Left ventricle myocardium superior (tissue), 1 donor: ENCODE measurements around the gene TICAM1. TPM values are rescaled to one million over a fixed set of nuclear protein-coding genes. Genes with fewer than 3 reads are reported as not detected.
"Not testable (repeated sequence)": the region's sequence is repeated elsewhere in the genome, so short reads cannot be mapped to it uniquely, and the experiment has no call there.

Source experiments
- ATAC-seq: fragments of 200-7000 bp; cut with Tn5 transposase; one replicate; pipeline ENCODE4 v1.9.1; 2020; ENCODE audit warnings: mild to moderate bottlenecking, moderate library complexity
- DNase-seq: peaks from one replicate; pipeline ENCODE4 v3.0.0-alpha.2; 2020
- intact Hi-C: fragments of 100-400 bp; cut with micrococcal nuclease; formaldehyde crosslinking; loops from one replicate; pipeline ENCODE4 v1.11.0; 2022
- total RNA-seq: library from RNA; stranded (reverse); fragmentation: NEBNext Ultra II Directional; extraction: Animal tissue kit (Norgen Biotek cat#: 25700); gene quantifications from one replicate; pipeline ENCODE4 v1.2.1, GENCODE V29; 2021
- donor health status: DM: no; HTN: yes; CAD: no; lungs with severe emphysema.

TICAM1 gene
- total RNA-seq, 1 donor from 2014 or later, result 6.2 TPM

DNA sequence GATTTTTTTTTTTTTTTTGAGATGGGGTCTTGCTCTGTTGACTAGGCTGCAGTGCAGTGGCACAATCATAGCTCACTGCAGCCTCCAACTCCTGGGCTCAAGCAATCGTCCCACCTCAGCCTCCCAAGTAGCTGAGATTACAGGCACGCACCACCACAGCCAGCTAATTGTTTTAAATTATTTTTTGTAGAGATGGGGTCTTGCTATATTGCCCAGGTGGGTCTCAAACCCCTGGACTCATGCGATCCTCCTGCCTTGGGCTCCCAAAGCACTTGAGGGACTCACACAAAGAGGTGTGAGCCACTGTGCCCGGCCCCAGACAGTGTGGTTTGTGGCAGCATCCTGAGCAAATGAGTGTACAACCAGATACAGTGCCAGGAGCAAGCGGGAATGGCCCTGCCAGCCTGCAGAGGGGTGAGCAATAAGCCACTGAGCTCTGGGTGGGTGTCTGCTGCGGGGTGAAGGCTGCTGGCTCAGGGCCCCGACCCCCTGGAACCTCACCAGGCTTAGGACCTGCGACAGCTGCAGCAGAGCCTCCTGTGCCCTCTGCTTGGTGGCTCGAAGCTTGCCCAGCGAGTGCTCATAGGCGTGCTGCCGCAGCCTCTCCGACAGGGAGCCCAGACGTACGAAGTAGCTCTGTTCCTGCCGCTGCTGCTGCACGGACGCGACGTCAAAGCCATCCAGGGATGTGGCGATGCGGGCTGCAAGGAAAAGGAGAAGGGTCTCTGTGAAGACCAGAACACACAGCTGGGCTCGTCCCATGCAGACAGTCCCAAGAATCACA, 15.9 kb upstream of the TICAM1 start:
- no peak for DNase-seq
- intact Hi-C loops, result no loop called here
- no peak for ATAC-seq

DNA sequence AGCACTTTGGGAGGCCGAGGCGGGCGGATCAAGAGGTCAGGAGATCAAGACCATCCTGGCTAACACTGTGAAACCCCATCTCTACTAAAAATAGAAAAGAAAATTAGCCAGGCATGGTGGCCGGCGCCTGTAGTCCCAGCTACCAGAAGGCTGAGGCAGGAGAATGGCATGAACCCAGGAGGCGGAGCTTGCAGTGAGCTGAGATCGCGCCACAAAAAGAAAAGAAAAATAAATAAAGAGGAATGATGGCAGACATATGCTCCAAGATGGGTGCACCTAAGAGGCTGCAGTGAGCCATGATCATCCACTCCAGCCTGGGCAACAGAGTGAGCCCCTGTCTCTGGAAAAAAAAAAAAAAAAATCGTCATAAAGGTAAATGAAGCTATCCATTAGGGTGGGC, 14.5 kb upstream of the TICAM1 start:
- ATAC-seq, result peak; percentile 42
- peak; percentile 47 for DNase-seq
- intact Hi-C loops, result not testable (repeated sequence)

DNA sequence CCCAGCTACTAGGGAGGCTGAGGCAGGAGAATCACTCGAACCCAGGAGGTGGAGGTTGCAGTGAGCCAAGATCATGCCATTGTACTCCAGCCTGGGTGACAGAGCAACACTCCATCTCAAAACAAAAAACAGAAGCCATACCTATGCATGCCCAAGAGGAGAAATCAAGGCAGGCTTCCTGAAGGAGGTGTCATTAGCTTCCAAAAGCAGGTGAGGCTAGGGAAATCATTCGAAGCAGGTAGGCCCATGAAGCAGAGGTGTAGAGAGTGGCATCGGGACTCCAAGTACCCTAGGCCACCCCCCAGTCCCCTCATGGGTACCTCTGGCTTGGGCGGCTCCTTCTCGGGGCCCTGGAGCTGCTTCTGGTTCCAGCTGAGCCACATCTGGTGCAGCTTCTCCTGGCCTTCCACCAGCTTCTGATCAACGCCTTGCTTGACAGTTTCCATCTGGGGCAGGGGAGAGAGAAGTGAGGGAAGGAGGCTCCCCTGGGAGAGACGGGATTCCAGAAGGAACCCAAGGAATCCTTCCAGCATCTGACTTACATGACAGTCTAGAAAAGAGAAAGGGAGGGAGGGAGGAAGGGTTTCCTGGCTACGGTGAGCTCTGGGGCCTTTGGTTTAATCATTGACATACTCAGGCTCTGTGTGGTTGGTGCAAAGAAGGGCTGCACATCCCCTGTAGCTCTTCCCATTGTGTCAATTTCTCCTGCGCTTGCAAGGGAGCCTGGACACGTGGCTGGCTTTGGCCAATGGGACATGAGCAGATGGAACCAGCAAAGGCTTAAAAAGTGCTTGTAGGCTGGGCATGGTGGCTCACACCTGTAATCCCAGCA, 13.1 kb upstream of the TICAM1 start:
- DNase-seq, result peak; percentile 75
- peak; percentile 83 for ATAC-seq
- intact Hi-C loops, result no loop called here

DNA sequence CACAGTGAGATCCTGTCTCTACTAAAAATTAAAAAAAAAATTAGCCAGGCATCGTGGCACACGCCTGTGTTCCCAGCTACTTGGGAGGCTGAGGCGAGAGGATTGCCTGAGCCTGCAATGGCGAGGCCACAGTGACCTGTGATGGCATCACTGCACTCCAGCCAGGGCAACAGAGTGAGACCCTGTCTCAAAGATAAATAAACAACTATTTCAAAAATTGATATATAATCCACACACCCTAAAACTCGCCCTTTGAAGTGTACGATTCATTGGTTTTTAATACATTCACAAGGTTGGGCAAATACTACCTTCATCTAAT, 12.1 kb upstream of the TICAM1 start:
- ATAC-seq (no peak), DNase-seq (no peak)
- intact Hi-C loops, result no loop called here

DNA sequence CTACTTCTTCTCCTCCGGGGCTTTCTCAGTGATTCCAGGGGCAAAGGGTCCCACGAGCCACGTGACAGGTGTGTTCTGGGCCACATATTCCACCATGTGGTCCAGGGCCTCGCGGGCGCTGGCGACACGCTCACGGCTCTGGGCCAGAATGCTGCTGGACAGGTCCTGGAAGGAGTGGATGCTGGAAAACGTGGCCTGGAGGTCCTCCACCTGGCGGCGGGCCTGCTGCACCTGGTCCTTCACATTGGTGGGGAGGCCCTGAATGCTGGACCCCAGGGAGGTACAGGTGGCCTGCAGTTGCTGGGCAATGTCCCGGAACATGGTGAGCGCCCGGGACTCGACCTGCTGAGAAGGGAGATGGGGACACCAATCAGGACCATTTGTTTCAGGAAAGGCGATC, 7.7 kb upstream of the TICAM1 start:
- ATAC-seq, result no peak
- intact Hi-C loops, result no loop called here
- DNase-seq, result no peak

DNA sequence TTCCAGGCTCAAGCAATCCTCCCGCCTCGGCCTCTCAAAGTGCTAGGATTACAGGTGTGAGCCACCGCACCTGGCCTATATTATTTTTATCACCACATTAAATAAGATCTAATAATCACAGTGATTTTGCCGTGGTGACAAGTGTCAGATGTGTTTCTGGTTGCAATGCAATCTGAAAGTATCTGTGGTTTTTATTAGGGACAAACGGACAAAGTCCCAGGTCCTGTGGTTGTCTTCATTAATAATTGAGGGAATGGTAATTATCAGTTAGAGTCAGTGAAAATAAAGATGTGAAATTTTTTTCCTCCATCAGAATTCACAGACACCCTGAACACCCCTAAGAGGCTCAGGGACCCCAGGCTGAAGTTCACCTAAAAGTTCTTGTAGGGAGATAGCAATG, 1.3 kb upstream of the TICAM1 start:
- no peak for ATAC-seq
- no peak for DNase-seq

DNA sequence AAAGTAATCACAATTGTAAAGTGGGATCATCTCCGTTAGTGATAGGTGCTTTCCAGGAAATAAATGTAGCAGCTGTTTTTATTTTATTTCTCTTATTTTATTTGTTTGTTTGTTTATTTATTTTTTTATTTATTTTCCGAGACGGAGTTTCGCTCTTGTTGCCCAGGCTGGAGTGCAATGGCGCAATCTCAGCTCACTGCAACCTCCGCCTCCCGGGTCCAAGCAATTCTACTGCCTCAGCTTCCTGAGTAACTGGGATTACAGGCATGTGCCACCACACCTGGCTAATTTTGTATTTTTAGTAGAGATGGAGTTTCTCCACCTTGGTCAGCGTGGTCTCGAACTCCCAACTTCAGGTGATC, 448 bp upstream of the TICAM1 start:
- intact Hi-C loops, DNase-seq: not testable (repeated sequence)
- peak; percentile 39 for ATAC-seq

More for the DNA sequence above, 1.3 kb upstream of the TICAM1 start:
- intact Hi-C loops, result no loop called here

DNA sequence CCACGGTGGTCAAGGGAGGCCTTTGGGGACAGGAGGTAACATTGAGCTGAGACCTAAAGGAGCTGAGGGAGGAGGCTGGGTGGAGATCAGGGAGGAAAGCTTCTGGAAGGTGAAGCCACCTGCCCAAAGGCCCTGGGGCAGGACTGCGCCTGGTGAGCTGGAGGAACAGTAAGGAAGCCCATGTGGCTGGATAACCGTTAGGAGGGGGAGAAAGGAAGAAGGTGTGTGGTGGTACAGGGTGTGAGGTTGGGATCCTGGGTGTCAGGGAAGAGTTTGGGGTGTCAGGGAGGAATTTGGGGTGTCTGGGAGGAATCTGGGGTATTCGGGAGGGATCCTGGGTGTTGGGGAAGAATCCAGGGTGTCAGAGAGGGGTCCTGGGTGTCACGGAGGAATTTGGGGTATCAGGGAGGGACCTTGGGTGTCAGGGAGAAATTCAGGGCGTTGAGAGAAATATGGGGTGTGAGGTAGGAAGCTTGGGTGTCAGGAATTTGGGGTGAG, 695 bp downstream of the TICAM1 start:
- intact Hi-C loops, result no loop called here
- DNase-seq, result no peak
- ATAC-seq, result peak; percentile 15

DNA sequence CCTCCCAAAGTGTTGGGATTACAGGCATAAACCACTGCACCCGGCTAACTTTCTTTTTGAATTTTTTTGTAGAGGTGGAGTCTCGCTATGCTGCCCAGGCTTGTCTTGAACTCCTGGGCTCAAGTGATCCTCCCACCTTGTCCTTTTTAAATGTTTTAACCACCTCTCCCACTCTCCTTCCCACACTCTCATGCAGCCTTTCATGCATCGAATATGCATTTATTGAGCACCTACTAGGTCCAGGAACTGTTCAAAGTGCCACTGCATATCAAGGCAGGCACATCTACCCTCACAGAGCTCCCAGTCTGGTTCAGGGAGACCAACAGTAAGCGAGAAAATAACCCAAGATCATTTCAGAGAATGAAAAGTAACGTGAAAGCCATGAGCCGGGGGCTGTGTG, 1.2 kb downstream of the TICAM1 start:
- DNase-seq (no peak), ATAC-seq (no peak)
- intact Hi-C loops, result no loop called here

DNA sequence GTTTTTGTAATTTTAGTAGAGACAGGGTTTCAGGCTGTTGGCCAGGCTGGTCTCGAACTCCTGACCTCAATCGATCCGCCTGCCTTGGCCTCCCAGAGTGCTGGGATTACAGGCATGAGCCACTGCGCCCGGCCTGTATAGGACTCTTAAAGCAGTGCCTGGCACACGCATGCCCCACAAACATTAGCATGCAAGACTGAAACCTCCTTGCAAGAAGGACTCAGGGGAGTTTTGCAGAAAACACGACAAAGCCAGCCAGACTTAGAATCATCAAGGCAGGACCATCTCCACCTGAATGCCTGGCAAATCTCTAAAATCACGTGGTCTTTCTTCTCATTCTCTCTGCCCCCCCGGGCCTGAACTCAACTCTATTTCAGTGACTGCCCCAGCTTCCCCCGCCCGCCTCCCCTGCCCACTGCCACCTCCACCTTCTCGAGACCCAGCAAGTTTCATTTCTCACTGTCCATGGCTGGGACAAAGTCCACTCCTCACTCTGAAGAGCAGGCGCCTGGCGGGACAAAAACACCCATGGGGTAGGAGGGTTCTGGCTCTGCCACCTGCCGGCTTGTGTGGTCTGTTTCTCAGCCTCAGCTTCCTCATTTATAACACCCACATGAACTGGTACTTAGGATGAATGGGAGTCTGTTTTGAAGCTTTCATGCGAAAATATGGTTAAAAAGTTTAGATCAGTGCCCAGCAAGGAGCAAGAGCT, 2.4 kb downstream of the TICAM1 start:
- DNase-seq, result no peak
- intact Hi-C loops, result no loop called here
- ATAC-seq, result no peak

DNA sequence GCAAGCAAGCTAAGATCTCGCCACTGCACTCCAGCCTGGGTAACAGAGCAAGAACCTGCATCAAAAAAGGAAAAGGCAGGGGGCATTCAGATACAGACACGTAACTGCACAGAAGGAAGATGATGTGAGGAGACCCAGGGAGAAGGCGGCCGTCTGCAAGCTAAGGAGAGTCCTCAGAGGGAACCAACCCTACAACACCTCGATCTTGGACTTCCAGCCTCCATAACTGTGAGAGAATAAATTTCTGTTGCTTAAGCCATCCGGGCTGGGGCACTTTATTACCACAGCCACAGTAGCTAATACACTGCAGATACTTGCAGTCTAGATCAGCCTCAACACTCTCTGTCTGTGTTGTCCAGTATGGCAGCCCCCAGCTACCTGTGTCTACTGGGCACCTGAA, 7.9 kb downstream of the TICAM1 start:
- DNase-seq (no peak), ATAC-seq (no peak)

DNA sequence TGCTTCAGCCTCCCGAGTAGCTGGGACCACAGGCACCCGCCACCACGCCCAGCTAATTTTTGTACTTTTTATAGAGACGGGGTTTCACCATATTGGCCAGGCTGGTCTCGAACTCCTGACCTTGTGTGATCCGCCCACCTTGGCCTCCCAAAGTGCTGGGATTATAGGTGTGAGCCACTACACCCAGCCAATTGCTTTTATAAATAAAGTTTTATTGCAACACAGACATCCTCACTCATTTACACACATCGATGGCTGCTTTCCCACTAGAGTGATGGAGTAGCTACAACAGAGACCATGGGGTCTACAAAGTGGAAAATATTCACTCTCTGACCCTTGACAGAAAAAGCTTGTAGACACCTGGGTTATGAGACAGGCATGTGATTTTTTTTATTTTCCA, 9.2 kb downstream of the TICAM1 start:
- DNase-seq, intact Hi-C loops, ATAC-seq: not testable (repeated sequence)

More for the DNA sequence above, 7.9 kb downstream of the TICAM1 start:
- intact Hi-C loops, result no loop called here

DNA sequence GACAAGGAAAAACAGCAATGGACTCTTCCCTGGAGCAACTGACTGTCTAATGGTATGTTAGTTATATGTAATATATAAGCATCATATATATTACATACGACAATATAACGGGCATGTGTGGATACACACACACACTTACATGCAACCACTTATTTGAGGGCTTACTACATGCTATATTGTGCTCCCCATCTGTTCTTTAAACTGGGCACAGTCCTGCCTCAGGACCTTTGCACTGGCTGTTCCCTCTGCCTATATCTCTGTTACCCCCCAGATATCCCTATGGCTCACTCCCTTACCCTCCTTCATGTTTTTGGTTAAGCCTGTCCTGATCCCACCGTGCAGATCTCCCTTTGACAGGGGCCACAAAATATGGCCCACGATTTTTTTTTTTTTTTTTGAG, 10.2 kb downstream of the TICAM1 start:
- intact Hi-C loops, result no loop called here
- ATAC-seq, result no peak
- DNase-seq, result no peak

DNA sequence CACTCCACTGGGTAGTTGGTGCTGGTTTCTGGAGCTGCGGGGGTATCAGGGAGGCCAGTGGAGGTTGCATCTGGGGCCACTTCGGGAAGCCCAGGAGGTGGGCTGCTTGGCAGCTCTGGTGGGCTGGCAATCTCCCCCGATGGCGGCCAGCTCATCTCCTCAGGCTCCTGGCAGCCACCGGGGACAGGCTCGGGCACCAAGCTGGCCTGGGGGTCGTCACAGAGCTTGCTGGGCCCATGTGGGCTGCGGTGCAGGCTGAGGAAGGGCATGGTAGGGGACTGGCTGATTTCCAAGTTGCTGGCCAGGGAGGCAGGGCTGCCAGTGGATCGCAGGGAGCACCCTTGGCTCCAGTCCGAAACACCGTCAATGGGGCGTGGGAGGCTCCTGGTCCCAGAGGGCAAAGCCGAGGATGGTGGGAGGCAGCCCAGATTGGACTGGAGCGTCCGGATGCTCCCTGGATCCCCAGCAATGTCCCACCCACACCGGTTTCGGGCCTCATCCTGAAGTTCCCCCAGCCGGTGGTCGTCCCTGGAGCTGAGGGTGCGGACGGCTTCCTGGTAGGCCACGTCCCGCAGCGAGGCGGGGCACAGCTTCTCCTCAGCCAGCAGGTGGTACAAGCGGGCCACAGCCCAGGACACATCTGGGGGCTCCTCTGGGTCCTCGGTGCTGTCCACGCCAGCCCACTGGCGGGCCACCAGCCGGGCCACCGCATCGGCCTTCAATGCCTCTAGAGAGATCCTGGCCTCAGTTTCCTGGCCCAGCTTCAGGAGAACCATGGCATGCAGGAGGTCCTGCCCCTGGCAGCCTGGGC, 13.8 kb downstream of the TICAM1 start:
- DNase-seq (peak; percentile 40), ATAC-seq (no peak)
- intact Hi-C loops, result no loop called here

DNA sequence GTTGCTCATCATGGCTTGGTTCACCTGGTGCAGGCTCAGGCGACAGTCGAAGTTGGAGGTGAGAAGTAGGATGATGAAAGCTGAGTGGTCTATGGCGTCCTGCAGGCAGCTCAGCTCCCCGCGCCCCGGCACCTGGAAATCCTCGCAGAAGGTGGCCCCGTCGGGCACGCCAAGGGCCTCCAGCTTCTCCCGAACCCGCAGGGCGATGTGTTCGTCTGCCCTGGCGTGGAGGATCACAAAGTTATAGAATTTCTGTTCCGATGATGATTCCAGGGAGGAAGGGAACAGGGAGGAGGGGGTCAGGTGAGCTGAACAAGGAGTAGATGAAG, 14.6 kb downstream of the TICAM1 start:
- intact Hi-C loops, result no loop called here
- ATAC-seq, result no peak

DNA sequence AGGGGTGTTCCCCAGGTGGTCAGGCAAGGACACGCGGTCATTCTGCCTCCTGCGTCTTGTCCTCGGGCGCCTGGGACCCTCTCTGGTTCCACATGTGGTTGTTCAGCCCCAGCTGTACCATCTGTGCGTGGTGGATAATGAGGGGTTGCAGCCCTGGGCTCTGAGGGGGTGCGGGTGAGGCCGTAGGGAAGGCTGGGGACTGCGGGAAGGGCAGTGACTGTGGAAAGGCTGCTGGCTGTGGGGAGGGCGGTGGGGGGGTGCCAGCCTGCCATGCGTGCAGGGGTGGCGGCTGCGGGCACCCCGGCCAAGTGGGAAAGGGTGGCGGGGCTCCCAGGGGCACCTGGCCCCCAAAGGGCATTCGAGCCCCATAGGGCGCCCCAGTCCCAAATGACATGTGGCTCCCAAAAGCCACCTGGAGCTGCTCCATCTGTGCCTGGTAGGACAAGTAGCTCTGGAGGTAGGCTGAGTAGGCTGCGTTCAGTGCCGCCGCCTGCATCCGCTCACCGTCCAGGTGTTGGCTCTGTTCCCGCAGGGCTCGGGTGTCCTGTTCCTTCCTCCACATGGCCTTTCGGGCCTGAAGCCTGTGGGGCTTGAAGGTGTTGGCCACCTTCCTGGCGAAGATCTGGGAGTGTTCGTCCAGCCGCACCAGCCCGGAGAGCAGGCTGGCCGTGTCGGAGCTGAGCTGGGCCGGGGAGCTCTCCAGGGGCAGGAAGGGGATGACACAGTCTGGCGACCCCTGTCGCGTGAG, 15.1 kb downstream of the TICAM1 start:
- DNase-seq (no peak), ATAC-seq (no peak)
- intact Hi-C loops, result no loop called here

More for the DNA sequence above, 14.6 kb downstream of the TICAM1 start:
- no peak for DNase-seq

DNA sequence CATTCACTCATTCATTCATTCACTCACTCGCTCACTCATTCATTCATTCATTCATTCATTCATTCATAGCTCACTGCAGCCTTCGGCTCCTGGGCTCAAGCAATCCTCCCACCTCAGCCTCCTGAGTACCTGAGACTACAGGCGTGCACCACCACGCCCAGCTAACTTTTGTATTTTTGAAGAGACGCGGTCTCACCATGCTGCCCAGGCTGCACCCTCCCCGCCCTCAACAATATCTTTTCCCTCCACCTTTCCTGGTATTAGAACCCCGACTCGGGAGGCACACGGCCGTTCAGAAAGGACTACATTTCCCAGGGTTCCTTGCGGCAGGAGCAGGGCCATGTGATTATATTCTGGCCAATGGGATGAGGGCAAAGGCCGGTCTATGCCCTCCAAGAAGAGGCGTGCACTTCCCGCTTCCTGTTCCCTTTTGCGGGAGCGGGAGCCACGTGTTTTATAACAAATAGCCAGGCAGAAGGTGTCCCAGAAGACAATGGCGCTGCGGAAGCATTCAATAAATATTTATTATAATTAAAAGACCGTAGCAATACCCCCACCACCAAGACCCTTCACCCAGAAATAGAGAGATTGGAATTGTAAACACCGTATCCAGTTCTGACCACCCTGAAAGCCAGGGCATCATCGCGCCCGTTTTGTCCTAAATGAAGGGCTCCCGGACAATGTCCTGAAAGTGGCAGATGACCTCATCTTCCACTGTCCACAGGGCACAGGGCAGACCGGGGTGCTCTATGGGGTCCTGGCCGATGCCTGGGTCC, 15.9 kb downstream of the TICAM1 start:
- DNase-seq, result peak; percentile 86
- intact Hi-C loops, result no loop called here
- ATAC-seq, result peak; percentile 88
